WTC11 (cell line): ENCODE results near the gene PREX1. TPM values are rescaled to one million over a fixed set of nuclear protein-coding genes. Genes with fewer than 3 reads are reported as not detected.

Experiments
- ATAC-seq: fragments of 200-7000 bp; cut with Tn5 transposase; 2 replicates; pipeline ENCODE4 v1.10.0; 2021; ENCODE audit warnings: mild to moderate bottlenecking, moderate library complexity
- CTCF ChIA-PET: fragments of 300-600 bp; sonication (Branson Sonifier 250); formaldehyde crosslinking; loops from one replicate; lab custom pipeline; 2021; ENCODE audit warnings: antibody characterized with exemption; lab: Charles Lee
- POLR2A ChIA-PET: fragments of 350-600 bp; sonication (Branson Sonifier 250); formaldehyde crosslinking; loops from one replicate; lab custom pipeline; 2021; ENCODE audit warnings: antibody characterized with exemption; lab: Charles Lee
- DNase-seq: peaks from one replicate; pipeline ENCODE4 v3.0.0; 2021; ENCODE audit warnings: low spot score
- H3K27ac Mint-ChIP-seq: 2 replicates; pipeline ENCODE4 v1.8.0; 2021; ENCODE audit warnings: mixed read lengths
- H3K27me3 Mint-ChIP-seq: 2 replicates; pipeline ENCODE4 v1.8.0; 2021; ENCODE audit warnings: low read depth, mild to moderate bottlenecking, moderate library complexity, mixed read lengths
- H3K36me3 Mint-ChIP-seq: 2 replicates; pipeline ENCODE4 v1.8.0; 2021; ENCODE audit warnings: mixed read lengths
- H3K4me1 Mint-ChIP-seq: 2 replicates; pipeline ENCODE4 v1.8.0; 2022; ENCODE audit warnings: mixed read lengths
- H3K4me3 Mint-ChIP-seq: 2 replicates; pipeline ENCODE4 v1.8.0; 2021; ENCODE audit warnings: mild to moderate bottlenecking, moderate library complexity, mixed read lengths
- H3K9me3 Mint-ChIP-seq: 2 replicates; pipeline ENCODE4 v1.8.0; 2021; ENCODE audit warnings: mixed read lengths
- EMX1 ChIP-seq: fragments of 250-450 bp; sonication (Bioruptor Pico); IDR thresholded peaks from 2 replicates; pipeline ENCODE4 v1.8.0; 2021; ENCODE audit warnings: mild to moderate bottlenecking
- FOXK1 ChIP-seq: sonication (generic); formaldehyde crosslinking; IDR thresholded peaks from 2 replicates; pipeline ENCODE4 v1.8.0; 2022; ENCODE audit warnings: mild to moderate bottlenecking, moderate library complexity, missing genetic modification reagents
- GTF2I ChIP-seq: fragments of 250-450 bp; sonication (Bioruptor Pico); conservative IDR thresholded peaks from 2 replicates; pipeline ENCODE4 v1.4.0; 2021; ENCODE audit warnings: mild to moderate bottlenecking
- MLX ChIP-seq: sonication (generic); formaldehyde crosslinking; IDR thresholded peaks from 2 replicates; pipeline ENCODE4 v1.8.1; 2023; ENCODE audit warnings: mild to moderate bottlenecking, missing genetic modification reagents, moderate library complexity
- MXD4 ChIP-seq: fragments of 250-450 bp; sonication (Bioruptor Pico); IDR thresholded peaks from 2 replicates; pipeline ENCODE4 v1.8.0; 2021; ENCODE audit warnings: mild to moderate bottlenecking, moderate library complexity, borderline replicate concordance
- SMAD3 ChIP-seq: sonication (generic); formaldehyde crosslinking; IDR thresholded peaks from 2 replicates; pipeline ENCODE4 v1.8.0; 2022; ENCODE audit warnings: missing genetic modification reagents, mild to moderate bottlenecking, borderline replicate concordance
- ZNF671 ChIP-seq: fragments of 250-450 bp; sonication (Bioruptor Pico); IDR thresholded peaks from 2 replicates; pipeline ENCODE4 v1.8.0; 2021; ENCODE audit warnings: mild to moderate bottlenecking
- total RNA-seq: library from RNA; stranded (reverse); gene quantifications from 3 replicates; pipeline ENCODE4 v1.2.3, GENCODE V29; 2021
- TF ChIP-seq, protein P1 (sequence below): fragments of 250-450 bp; sonication (Bioruptor Pico); IDR thresholded peaks from 2 replicates; pipeline ENCODE4 v1.9.0; 2021; ENCODE audit warnings: moderate library complexity, mild to moderate bottlenecking, inconsistent platforms, borderline replicate concordance
- TF ChIP-seq, protein P2 (sequence below): fragments of 250-450 bp; sonication (Bioruptor Pico); IDR thresholded peaks from 2 replicates; pipeline ENCODE4 v2.1.2; 2022; ENCODE audit warnings: mild to moderate bottlenecking, moderate library complexity
- TF ChIP-seq, protein P3 (sequence below): sonication (generic); formaldehyde crosslinking; IDR thresholded peaks from 2 replicates; pipeline ENCODE4 v1.8.1; 2022; ENCODE audit warnings: missing genetic modification reagents, borderline replicate concordance
- TF ChIP-seq, protein P4 (sequence below): fragments of 250-450 bp; sonication (Bioruptor Pico); IDR thresholded peaks from 2 replicates; pipeline ENCODE4 v1.9.0; 2021; ENCODE audit warnings: mild to moderate bottlenecking, borderline replicate concordance
- TF ChIP-seq, protein P5 (sequence below): sonication (generic); formaldehyde crosslinking; IDR thresholded peaks from 2 replicates; pipeline ENCODE4 v1.8.0; 2022; ENCODE audit warnings: mild to moderate bottlenecking, missing genetic modification reagents
- TF ChIP-seq, protein P6 (sequence below): fragments of 250-450 bp; sonication (Bioruptor Pico); IDR thresholded peaks from 2 replicates; pipeline ENCODE4 v1.9.0; 2021; ENCODE audit warnings: mild to moderate bottlenecking

The PREX1 gene
- total RNA-seq, 1 experiment from 2014 or later = 17.3 TPM

- Mint-ChIP-seq H3K4me1 (peaks cover 86% of the 10 kb centered on the region), H3K27me3 (no peaks in the 10 kb centered on the region), H3K4me3 (no peak overlapping the region), H3K9me3 (peaks cover 13% of the 10 kb centered on the region), H3K27ac (no peak overlapping the region), H3K36me3 (peaks cover 3% of the 10 kb centered on the region; the same call in 1 of the 2 replicates)
- DNase-seq (no peak), ATAC-seq (no peak)
- ChIA-PET POLR2A (no interaction called here), CTCF (interaction anchor here (1.1 to 3.1 kb wide), 5 partner anchors 44 to 155 kb away, joined by 5 to 26 read pairs (median 6); no protein-coding TSS in a partner anchor)
- no peak for TF ChIP-seq ZNF671 (CRISPR knock-in tag)
- TF ChIP-seq, protein P1, sequence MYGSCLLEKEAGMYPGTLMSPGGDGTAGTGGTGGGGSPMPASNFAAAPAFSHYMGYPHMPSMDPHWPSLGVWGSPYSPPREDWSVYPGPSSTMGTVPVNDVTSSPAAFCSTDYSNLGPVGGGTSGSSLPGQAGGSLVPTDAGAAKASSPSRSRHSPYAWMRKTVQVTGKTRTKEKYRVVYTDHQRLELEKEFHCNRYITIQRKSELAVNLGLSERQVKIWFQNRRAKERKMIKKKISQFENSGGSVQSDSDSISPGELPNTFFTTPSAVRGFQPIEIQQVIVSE (CRISPR knock-in tag) = no peak
- TF ChIP-seq, protein P2, sequence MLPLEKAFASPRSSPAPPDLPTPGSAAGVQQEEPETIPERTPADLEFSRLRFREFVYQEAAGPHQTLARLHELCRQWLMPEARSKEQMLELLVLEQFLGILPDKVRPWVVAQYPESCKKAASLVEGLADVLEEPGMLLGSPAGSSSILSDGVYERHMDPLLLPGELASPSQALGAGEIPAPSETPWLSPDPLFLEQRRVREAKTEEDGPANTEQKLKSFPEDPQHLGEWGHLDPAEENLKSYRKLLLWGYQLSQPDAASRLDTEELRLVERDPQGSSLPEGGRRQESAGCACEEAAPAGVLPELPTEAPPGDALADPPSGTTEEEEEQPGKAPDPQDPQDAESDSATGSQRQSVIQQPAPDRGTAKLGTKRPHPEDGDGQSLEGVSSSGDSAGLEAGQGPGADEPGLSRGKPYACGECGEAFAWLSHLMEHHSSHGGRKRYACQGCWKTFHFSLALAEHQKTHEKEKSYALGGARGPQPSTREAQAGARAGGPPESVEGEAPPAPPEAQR (CRISPR knock-in tag) = no peak
- TF ChIP-seq GTF2I (CRISPR knock-in tag) = peak; percentile 51; the same call in 1 of the 2 replicates
- TF ChIP-seq, protein P3, sequence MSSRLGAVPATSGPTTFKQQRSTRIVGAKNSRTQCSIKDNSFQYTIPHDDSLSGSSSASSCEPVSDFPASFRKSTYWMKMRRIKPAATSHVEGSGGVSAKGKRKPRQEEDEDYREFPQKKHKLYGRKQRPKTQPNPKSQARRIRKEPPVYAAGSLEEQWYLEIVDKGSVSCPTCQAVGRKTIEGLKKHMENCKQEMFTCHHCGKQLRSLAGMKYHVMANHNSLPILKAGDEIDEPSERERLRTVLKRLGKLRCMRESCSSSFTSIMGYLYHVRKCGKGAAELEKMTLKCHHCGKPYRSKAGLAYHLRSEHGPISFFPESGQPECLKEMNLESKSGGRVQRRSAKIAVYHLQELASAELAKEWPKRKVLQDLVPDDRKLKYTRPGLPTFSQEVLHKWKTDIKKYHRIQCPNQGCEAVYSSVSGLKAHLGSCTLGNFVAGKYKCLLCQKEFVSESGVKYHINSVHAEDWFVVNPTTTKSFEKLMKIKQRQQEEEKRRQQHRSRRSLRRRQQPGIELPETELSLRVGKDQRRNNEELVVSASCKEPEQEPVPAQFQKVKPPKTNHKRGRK (CRISPR knock-in tag) = no peak
These were observed 77.4 kb downstream of the PREX1 start for GRCh38 chr20:48750376-48750775.

DNA sequence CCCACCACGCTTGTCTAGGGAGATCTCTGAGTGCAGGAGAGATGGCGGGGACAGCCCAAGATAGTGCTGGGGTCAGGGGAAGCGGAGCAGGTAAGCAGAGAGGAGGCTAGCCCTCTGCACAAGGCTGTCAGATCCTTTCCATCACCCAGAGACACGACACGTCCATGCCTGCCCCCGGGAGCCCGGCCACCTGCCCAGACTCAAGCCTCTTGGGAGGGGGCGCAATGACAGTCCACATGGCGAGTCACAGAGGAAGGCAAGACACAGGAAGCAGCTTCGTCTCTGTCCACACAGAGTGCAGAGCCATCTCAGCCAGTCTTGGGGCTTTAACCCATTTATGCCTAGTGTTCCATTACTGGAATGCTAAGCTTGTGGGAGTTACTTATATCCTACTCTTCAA, 78.4 kb downstream of the PREX1 start:
- Mint-ChIP-seq H3K27ac (no peak overlapping the region), H3K36me3 (no peaks in the 10 kb centered on the region), H3K4me3 (no peak overlapping the region), H3K9me3 (peaks cover 8% of the 10 kb centered on the region), H3K27me3 (no peaks in the 10 kb centered on the region), H3K4me1 (peaks cover 79% of the 10 kb centered on the region)
- DNase-seq = no peak
- ChIA-PET POLR2A (no interaction called here), CTCF (interaction anchor here (0.6 to 3.1 kb wide), 3 partner anchors 92 to 661 kb away, joined by 3 to 26 read pairs (median 3); no protein-coding TSS in a partner anchor)
- TF ChIP-seq, protein P4, sequence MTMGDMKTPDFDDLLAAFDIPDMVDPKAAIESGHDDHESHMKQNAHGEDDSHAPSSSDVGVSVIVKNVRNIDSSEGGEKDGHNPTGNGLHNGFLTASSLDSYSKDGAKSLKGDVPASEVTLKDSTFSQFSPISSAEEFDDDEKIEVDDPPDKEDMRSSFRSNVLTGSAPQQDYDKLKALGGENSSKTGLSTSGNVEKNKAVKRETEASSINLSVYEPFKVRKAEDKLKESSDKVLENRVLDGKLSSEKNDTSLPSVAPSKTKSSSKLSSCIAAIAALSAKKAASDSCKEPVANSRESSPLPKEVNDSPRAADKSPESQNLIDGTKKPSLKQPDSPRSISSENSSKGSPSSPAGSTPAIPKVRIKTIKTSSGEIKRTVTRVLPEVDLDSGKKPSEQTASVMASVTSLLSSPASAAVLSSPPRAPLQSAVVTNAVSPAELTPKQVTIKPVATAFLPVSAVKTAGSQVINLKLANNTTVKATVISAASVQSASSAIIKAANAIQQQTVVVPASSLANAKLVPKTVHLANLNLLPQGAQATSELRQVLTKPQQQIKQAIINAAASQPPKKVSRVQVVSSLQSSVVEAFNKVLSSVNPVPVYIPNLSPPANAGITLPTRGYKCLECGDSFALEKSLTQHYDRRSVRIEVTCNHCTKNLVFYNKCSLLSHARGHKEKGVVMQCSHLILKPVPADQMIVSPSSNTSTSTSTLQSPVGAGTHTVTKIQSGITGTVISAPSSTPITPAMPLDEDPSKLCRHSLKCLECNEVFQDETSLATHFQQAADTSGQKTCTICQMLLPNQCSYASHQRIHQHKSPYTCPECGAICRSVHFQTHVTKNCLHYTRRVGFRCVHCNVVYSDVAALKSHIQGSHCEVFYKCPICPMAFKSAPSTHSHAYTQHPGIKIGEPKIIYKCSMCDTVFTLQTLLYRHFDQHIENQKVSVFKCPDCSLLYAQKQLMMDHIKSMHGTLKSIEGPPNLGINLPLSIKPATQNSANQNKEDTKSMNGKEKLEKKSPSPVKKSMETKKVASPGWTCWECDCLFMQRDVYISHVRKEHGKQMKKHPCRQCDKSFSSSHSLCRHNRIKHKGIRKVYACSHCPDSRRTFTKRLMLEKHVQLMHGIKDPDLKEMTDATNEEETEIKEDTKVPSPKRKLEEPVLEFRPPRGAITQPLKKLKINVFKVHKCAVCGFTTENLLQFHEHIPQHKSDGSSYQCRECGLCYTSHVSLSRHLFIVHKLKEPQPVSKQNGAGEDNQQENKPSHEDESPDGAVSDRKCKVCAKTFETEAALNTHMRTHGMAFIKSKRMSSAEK = no peak
- no peak for TF ChIP-seq SMAD3 (CRISPR knock-in tag)
- ATAC-seq = no peak

DNA sequence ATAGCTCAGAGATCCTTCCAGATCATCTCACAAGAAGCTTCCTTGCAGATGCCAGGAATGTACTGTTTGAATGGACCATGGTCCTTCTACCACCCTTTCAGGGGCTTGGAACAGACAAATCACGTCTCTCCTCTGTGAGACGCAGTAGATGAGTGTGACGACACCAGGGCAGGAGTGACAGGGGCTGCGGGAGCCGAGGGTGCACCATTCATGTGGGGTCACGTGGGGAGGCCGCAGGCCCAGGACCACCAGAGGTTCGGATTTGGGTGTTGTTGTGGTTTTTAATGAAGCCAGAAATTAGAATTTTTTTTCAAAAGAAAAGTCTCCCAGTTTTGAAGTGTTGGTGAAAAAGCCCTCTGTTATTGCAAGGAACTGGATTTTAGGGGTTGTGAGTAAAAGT, 79.2 kb downstream of the PREX1 start:
- DNase-seq (no peak), ATAC-seq (no peak)
- Mint-ChIP-seq H3K9me3 (peaks cover 8% of the 10 kb centered on the region), H3K27ac (peak overlapping the region; percentile 8; the same call in 1 of the 2 replicates), H3K4me1 (peaks cover 71% of the 10 kb centered on the region), H3K4me3 (no peak overlapping the region), H3K36me3 (no peaks in the 10 kb centered on the region), H3K27me3 (no peaks in the 10 kb centered on the region)
- no peak for TF ChIP-seq EMX1
- TF ChIP-seq, protein P5, sequence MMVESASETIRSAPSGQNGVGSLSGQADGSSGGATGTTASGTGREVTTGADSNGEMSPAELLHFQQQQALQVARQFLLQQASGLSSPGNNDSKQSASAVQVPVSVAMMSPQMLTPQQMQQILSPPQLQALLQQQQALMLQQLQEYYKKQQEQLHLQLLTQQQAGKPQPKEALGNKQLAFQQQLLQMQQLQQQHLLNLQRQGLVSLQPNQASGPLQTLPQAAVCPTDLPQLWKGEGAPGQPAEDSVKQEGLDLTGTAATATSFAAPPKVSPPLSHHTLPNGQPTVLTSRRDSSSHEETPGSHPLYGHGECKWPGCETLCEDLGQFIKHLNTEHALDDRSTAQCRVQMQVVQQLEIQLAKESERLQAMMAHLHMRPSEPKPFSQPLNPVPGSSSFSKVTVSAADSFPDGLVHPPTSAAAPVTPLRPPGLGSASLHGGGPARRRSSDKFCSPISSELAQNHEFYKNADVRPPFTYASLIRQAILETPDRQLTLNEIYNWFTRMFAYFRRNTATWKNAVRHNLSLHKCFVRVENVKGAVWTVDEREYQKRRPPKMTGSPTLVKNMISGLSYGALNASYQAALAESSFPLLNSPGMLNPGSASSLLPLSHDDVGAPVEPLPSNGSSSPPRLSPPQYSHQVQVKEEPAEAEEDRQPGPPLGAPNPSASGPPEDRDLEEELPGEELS (CRISPR knock-in tag) = no peak
- no peak for TF ChIP-seq FOXK1 (CRISPR knock-in tag)
- TF ChIP-seq, protein P6, sequence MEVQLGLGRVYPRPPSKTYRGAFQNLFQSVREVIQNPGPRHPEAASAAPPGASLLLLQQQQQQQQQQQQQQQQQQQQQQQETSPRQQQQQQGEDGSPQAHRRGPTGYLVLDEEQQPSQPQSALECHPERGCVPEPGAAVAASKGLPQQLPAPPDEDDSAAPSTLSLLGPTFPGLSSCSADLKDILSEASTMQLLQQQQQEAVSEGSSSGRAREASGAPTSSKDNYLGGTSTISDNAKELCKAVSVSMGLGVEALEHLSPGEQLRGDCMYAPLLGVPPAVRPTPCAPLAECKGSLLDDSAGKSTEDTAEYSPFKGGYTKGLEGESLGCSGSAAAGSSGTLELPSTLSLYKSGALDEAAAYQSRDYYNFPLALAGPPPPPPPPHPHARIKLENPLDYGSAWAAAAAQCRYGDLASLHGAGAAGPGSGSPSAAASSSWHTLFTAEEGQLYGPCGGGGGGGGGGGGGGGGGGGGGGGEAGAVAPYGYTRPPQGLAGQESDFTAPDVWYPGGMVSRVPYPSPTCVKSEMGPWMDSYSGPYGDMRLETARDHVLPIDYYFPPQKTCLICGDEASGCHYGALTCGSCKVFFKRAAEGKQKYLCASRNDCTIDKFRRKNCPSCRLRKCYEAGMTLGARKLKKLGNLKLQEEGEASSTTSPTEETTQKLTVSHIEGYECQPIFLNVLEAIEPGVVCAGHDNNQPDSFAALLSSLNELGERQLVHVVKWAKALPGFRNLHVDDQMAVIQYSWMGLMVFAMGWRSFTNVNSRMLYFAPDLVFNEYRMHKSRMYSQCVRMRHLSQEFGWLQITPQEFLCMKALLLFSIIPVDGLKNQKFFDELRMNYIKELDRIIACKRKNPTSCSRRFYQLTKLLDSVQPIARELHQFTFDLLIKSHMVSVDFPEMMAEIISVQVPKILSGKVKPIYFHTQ (CRISPR knock-in tag) = no peak
- TF ChIP-seq MLX (CRISPR knock-in tag) = no peak
- no peak for TF ChIP-seq MXD4 (CRISPR knock-in tag)
- ChIA-PET CTCF (interaction anchor here (3.0 kb wide), 1 partner anchor 91 kb away, joined by 15 read pairs; no protein-coding TSS in a partner anchor), POLR2A (no interaction called here)
